ENCODE results near the gene ABCF2.

DNA sequence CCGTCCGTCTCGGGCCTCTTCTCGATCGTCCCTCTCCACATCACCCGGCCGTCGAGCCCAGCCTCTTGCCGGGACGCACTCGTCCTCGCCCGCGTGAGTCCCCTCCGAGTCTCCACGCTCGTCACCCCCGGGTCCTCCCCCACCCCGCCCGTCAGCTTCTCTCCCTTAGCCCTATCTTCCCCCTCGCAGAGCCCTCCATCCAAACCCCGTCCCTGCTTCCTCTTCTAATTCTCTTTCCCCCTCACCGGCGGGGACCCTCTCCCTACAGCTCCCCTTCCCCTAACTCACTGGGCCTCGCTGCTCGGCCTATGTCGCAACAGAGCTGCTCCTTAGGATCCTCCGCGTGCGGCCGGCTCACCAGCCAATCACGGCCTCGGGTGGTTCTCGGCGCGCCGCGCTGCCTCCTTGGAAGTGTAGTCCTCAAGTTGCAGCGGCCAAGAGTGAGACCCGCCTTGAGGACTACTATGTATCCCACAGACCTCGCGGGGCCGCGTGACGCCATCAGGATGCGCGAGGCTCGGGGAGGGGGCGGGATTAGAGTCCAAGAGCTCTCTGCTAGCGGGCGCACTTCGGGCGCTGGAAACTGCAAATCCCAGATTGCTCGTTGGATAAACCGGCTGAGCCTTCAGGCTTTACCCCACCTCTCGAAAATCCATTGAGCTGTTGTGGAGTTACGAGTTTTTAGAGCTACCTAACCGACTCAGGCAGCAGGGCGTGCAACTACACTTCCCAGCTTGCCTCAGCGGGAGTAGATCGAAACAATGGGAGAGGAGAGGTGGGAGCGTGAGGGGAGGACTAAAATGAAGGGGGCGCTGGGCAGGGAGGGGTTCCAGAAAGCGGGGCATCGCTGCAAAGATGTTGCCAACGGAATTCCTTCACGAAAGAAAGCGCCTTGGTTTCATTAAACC lies at the start of gene ABCF2:
- TF ChIP-seq, protein P1, sequence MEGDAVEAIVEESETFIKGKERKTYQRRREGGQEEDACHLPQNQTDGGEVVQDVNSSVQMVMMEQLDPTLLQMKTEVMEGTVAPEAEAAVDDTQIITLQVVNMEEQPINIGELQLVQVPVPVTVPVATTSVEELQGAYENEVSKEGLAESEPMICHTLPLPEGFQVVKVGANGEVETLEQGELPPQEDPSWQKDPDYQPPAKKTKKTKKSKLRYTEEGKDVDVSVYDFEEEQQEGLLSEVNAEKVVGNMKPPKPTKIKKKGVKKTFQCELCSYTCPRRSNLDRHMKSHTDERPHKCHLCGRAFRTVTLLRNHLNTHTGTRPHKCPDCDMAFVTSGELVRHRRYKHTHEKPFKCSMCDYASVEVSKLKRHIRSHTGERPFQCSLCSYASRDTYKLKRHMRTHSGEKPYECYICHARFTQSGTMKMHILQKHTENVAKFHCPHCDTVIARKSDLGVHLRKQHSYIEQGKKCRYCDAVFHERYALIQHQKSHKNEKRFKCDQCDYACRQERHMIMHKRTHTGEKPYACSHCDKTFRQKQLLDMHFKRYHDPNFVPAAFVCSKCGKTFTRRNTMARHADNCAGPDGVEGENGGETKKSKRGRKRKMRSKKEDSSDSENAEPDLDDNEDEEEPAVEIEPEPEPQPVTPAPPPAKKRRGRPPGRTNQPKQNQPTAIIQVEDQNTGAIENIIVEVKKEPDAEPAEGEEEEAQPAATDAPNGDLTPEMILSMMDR (IDR thresholded peaks at IDR 0.05), result peak in 1 of 12 donors; percentile 10
- no peak for TF ChIP-seq POLR2A (IDR thresholded peaks at IDR 0.05)

All from heart left ventricle (tissue), 13 donors.